Measurements from ENCODE around the gene PPM1L.

DNA sequence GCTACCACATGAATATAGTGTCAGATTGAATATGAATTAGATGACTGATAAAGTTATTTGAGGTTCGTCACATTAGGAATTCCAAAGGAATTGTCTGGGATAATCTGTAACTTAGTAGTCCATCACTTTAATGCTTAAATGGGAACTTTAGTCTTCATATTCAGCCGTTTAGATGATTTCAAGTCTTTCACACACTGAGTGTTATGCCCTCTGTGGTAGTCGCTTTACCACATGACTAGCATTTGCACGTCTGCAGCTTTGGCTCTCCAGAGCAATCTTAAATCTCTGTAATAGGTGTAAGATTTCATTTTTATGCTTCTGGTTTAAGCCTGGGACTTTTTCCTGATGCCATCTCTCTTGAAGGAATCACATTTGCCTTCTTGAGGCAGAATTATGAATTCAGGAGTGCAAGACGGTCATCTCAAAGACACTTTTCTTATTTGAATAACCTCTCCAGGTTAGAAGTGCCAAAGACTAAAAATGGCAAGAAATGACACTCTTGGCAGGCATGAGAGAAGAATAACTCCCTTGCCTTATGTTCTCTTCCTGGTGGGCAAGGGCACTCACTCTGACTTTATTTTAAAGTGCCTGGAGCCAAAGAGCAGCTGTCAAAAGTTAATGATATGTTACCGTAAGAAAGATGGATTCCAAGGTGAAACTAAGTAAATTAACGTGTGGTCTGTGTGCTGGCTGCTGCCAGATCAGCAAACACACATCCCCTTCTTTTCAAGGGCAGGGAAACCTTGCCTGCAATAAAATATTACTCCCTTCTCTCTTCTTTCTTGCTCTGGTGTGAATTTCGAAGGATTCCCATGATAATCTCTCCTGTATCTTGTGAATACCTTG lies 195.8 kb downstream of the PPM1L start:
- TF ChIP-seq, protein P1, sequence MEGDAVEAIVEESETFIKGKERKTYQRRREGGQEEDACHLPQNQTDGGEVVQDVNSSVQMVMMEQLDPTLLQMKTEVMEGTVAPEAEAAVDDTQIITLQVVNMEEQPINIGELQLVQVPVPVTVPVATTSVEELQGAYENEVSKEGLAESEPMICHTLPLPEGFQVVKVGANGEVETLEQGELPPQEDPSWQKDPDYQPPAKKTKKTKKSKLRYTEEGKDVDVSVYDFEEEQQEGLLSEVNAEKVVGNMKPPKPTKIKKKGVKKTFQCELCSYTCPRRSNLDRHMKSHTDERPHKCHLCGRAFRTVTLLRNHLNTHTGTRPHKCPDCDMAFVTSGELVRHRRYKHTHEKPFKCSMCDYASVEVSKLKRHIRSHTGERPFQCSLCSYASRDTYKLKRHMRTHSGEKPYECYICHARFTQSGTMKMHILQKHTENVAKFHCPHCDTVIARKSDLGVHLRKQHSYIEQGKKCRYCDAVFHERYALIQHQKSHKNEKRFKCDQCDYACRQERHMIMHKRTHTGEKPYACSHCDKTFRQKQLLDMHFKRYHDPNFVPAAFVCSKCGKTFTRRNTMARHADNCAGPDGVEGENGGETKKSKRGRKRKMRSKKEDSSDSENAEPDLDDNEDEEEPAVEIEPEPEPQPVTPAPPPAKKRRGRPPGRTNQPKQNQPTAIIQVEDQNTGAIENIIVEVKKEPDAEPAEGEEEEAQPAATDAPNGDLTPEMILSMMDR (IDR thresholded peaks at IDR 0.05): no peak
- TF ChIP-seq POLR2A (IDR thresholded peaks at IDR 0.05; ENCODE audit: low read depth) (no peak), EP300 (IDR thresholded peaks at IDR 0.05) (no peak)
